Fibroblast of the aortic adventitia (primary cell): ENCODE measurements around the gene LRFN2. TPM values are rescaled to one million over a fixed set of nuclear protein-coding genes. Genes with fewer than 3 reads are reported as not detected.

Experiments used
- DNase-seq: peaks from one replicate; pipeline ENCODE4 v3.0.0-alpha.2; 2010; ENCODE audit warnings: low read depth
- H3K4me3 ChIP-seq: 2 replicates; pipeline ENCODE4 v1.5.1; 2011; ENCODE audit warnings: low read depth, mild to moderate bottlenecking, control low read depth, low read length, moderate library complexity
- CTCF ChIP-seq: IDR thresholded peaks from 2 replicates; pipeline ENCODE4 v1.5.1; 2011; ENCODE audit warnings: mild to moderate bottlenecking, low read length, control low read depth, inconsistent platforms; ENCODE audit not compliant: insufficient read depth
- total RNA-seq: library from RNA; depleted of rRNA; stranded (reverse); fragments of >200 nt; gene quantifications from 2 replicates; pipeline ENCODE4 v1.2.3, GENCODE V29; 2012; ENCODE audit warnings: low replicate concordance

LRFN2 gene
- total RNA-seq, 1 donor, result not detected

GRCh38 chr6:40389254-40389653 lies 197.9 kb downstream of the LRFN2 start:
- no peak overlapping the region for H3K4me3 ChIP-seq
- no peak for TF ChIP-seq CTCF
- no peak for DNase-seq

GRCh38 chr6:40387871-40388264 lies 199.3 kb downstream of the LRFN2 start:
- no peak overlapping the region for H3K4me3 ChIP-seq
- no peak for DNase-seq
- TF ChIP-seq CTCF, result no peak

GRCh38 chr6:40387127-40387870 lies 199.9 kb downstream of the LRFN2 start:
- no peak for TF ChIP-seq CTCF
- H3K4me3 ChIP-seq, result no peak overlapping the region
- DNase-seq, result no peak

GRCh38 chr6:40386200-40386599 lies 201.0 kb downstream of the LRFN2 start:
- no peak for TF ChIP-seq CTCF
- DNase-seq, result no peak
- H3K4me3 ChIP-seq, result no peak overlapping the region

GRCh38 chr6:40383348-40384115 lies 203.6 kb downstream of the LRFN2 start:
- no peak overlapping the region for H3K4me3 ChIP-seq
- TF ChIP-seq CTCF, result no peak
- DNase-seq, result no peak

- no peak for DNase-seq
- TF ChIP-seq CTCF, result no peak
- no peak overlapping the region for H3K4me3 ChIP-seq
Measured at GRCh38 chr6:40380271-40380670, 206.9 kb downstream of the LRFN2 start.
